Activated CD4-positive, alpha-beta T cell treated with anti-CD3 and anti-CD28 coated beads, Interleukin-2, Interleukin-6, amounts not matched to agents 100 ng/mL and 50 ng/mL, durations not matched to agents 16 hours and 8 hours (primary cell): Measurements from ENCODE around the gene MAN2C1.
A peak's percentile ranks its signal among the peaks of the same experiment; 100 is the strongest.
"Not testable (repeated sequence)": the region's sequence is repeated elsewhere in the genome, so short reads cannot be mapped to it uniquely, and the experiment has no call there.

ENCODE experiments used
- DNase-seq: peaks from one replicate; pipeline ENCODE4 v3.0.0-alpha.2; 2020

Gene MAN2C1

GRCh38 chr15:75360856-75361255, 7.6 kb downstream of the MAN2C1 start:
- no peak for DNase-seq

GRCh38 chr15:75360391-75360790, 8.0 kb downstream of the MAN2C1 start:
- no peak for DNase-seq

GRCh38 chr15:75359537-75360250, 8.7 kb downstream of the MAN2C1 start:
- no peak for DNase-seq

GRCh38 chr15:75358771-75359536, 9.5 kb downstream of the MAN2C1 start:
- DNase-seq = no peak

GRCh38 chr15:75357976-75358673, 10.3 kb downstream of the MAN2C1 start:
- DNase-seq = no peak

GRCh38 chr15:75356517-75356916, 11.9 kb downstream of the MAN2C1 start:
- no peak for DNase-seq

GRCh38 chr15:75356006-75356405, 12.4 kb downstream of the MAN2C1 start:
- DNase-seq = no peak

GRCh38 chr15:75355369-75355768, 13.0 kb downstream of the MAN2C1 start:
- DNase-seq = no peak

- no peak for DNase-seq
These were observed 14.0 kb downstream of the MAN2C1 start for GRCh38 chr15:75354454-75354853.

- DNase-seq = no peak
These were observed 14.8 kb downstream of the MAN2C1 start for GRCh38 chr15:75353604-75354003.

- no peak for DNase-seq
These were observed 16.0 kb downstream of the MAN2C1 start for GRCh38 chr15:75352186-75353080.

- no peak for DNase-seq
These were observed 17.6 kb downstream of the MAN2C1 start for GRCh38 chr15:75350601-75351361.

GRCh38 chr15:75349851-75350588, 18.4 kb downstream of the MAN2C1 start:
- peak; percentile 90 for DNase-seq

GRCh38 chr15:75349351-75349669, 19.1 kb downstream of the MAN2C1 start:
- not testable (repeated sequence) for DNase-seq

GRCh38 chr15:75348562-75349350, 19.7 kb downstream of the MAN2C1 start:
- DNase-seq = no peak

GRCh38 chr15:75348034-75348561, 20.3 kb downstream of the MAN2C1 start:
- DNase-seq = no peak

GRCh38 chr15:75347222-75348033, 21.0 kb downstream of the MAN2C1 start:
- DNase-seq = peak; percentile 29

GRCh38 chr15:75346796-75347221, 21.6 kb downstream of the MAN2C1 start, which contains the start of gene NEIL1:
TSS of gene NEIL1 (plus strand) at chr15:75347039. CDS start at chr15:75348906, 1,867 bp downstream.
- DNase-seq = no peak

GRCh38 chr15:75343953-75344352, 24.5 kb downstream of the MAN2C1 start:
- DNase-seq = not testable (repeated sequence)
